Measurements from ENCODE around the gene PRSS56. TPM values are rescaled to one million over a fixed set of nuclear protein-coding genes. Genes with fewer than 3 reads are reported as not detected.

Gene PRSS56
- total RNA-seq, 1 donor from 2014 or later: not detected

GRCh38 chr2:232538671-232539070 is 18.5 kb downstream of the PRSS56 start:
- H3K36me3 Mint-ChIP-seq (ENCODE audit: low read depth): no peaks in the 10 kb centered on the region
- ChIA-PET POLR2A (no interaction called here), CTCF (no interaction called here)
- ATAC-seq (ENCODE audit: low read depth) (no peak), DNase-seq (no peak)
- H3K4me1 Mint-ChIP-seq: peaks cover 15% of the 10 kb centered on the region
- peaks cover 4% of the 10 kb centered on the region for H3K9me3 Mint-ChIP-seq
- peaks cover 5% of the 10 kb centered on the region for H3K27me3 Mint-ChIP-seq
- TF ChIP-seq CTCF (IDR thresholded peaks at IDR 0.05): no peak
- no peak overlapping the region for H3K27ac Mint-ChIP-seq
- no peak overlapping the region for H3K4me3 Mint-ChIP-seq
- intact Hi-C loops (cut with micrococcal nuclease): no loop called here

- Mint-ChIP-seq H3K9me3 (peaks cover 4% of the 10 kb centered on the region), H3K27me3 (peaks cover 5% of the 10 kb centered on the region), H3K36me3 (ENCODE audit: low read depth) (no peaks in the 10 kb centered on the region), H3K4me1 (peaks cover 15% of the 10 kb centered on the region), H3K27ac (no peak within 1 kb of the TSS), H3K4me3 (no peak within 1 kb of the TSS)
- ChIA-PET POLR2A (no interaction called here), CTCF (no interaction called here)
- DNase-seq (no peak), ATAC-seq (ENCODE audit: low read depth) (no peak)
- intact Hi-C loops (cut with micrococcal nuclease): no loop called here
- no peak for TF ChIP-seq CTCF (IDR thresholded peaks at IDR 0.05)
Measured at GRCh38 chr2:232539298-232540231, 19.4 kb downstream of the PRSS56 start, which contains the start of gene CHRNG. CHRNG (plus strand) TSS chr2:232539692; CDS start chr2:232539748, 56 bp downstream.

GRCh38 chr2:232540441-232541041 is 20.4 kb downstream of the PRSS56 start:
- Mint-ChIP-seq H3K27me3 (peaks cover 5% of the 10 kb centered on the region), H3K36me3 (ENCODE audit: low read depth) (peaks cover 5% of the 10 kb centered on the region), H3K27ac (no peak overlapping the region), H3K9me3 (peaks cover 4% of the 10 kb centered on the region), H3K4me3 (no peak overlapping the region), H3K4me1 (peaks cover 15% of the 10 kb centered on the region)
- intact Hi-C loops (cut with micrococcal nuclease): no loop called here
- no peak for TF ChIP-seq CTCF (IDR thresholded peaks at IDR 0.05)
- ATAC-seq (ENCODE audit: low read depth): no peak
- CTCF ChIA-PET: no interaction called here
- POLR2A ChIA-PET: no interaction called here
- no peak for DNase-seq

GRCh38 chr2:232541195-232541960 is 21.2 kb downstream of the PRSS56 start:
- ATAC-seq (ENCODE audit: low read depth) (peak; percentile 49), DNase-seq (no peak)
- TF ChIP-seq CTCF (IDR thresholded peaks at IDR 0.05): no peak
- H3K27me3 Mint-ChIP-seq: peaks cover 5% of the 10 kb centered on the region
- H3K27ac Mint-ChIP-seq: no peak overlapping the region
- no peak overlapping the region for H3K4me3 Mint-ChIP-seq
- ChIA-PET POLR2A (no interaction called here), CTCF (no interaction called here)
- H3K36me3 Mint-ChIP-seq (ENCODE audit: low read depth): peaks cover 10% of the 10 kb centered on the region
- intact Hi-C loops (cut with micrococcal nuclease): no loop called here
- peaks cover 15% of the 10 kb centered on the region for H3K4me1 Mint-ChIP-seq
- H3K9me3 Mint-ChIP-seq: peaks cover 3% of the 10 kb centered on the region
